A673 (cell line): Measurements from ENCODE around the gene TCF7. TPM values are rescaled to one million over a fixed set of nuclear protein-coding genes. Genes with fewer than 3 reads are reported as not detected.
"Not testable (repeated sequence)": the region's sequence is repeated elsewhere in the genome, so short reads cannot be mapped to it uniquely, and the experiment has no call there.

Experiments
- BruUV-seq: library from RNA; stranded (reverse); fragments of 400-500 nt; replicated peaks from 2 replicates; lab custom pipeline; 2021; lab: Mats Ljungman, UMichigan
- CTCF ChIA-PET: fragments of 300-600 bp; sonication (Branson Sonifier 250); formaldehyde crosslinking; loops from one replicate; lab custom pipeline; 2022; ENCODE audit warnings: antibody characterized with exemption; lab: Charles Lee
- POLR2A ChIA-PET: fragments of 300-600 bp; sonication (Branson Sonifier 250); formaldehyde crosslinking; loops from one replicate; lab custom pipeline; 2022; ENCODE audit warnings: antibody characterized with exemption; ENCODE audit not compliant: low non-redundant PET; lab: Charles Lee
- DNase-seq: peaks from one replicate; pipeline ENCODE4 v3.0.0-alpha.2; 2015; ENCODE audit warnings: low spot score
- H3K27ac ChIP-seq: fragments of 200-600 bp; sonication (generic); 2 replicates; pipeline ENCODE4 v1.5.1; 2016; ENCODE audit warnings: mixed run types, low read depth, mild to moderate bottlenecking, mixed read lengths, antibody characterized with exemption, low read length; ENCODE audit not compliant: poor library complexity, severe bottlenecking
- H3K27me3 ChIP-seq: fragments of 200-600 bp; sonication (generic); replicated peaks from 2 replicates; pipeline ENCODE4 v1.6.1; 2017; ENCODE audit warnings: mixed run types, low read depth, mild to moderate bottlenecking, mixed read lengths, antibody characterized with exemption, low read length; ENCODE audit not compliant: insufficient read depth, poor library complexity
- H3K36me3 ChIP-seq: fragments of 200-600 bp; sonication (generic); 2 replicates; pipeline ENCODE4 v1.6.1; 2016; ENCODE audit warnings: mixed run types, mild to moderate bottlenecking, mixed read lengths, antibody characterized with exemption, low read length; ENCODE audit not compliant: insufficient read depth, poor library complexity, severe bottlenecking
- H3K4me1 ChIP-seq: fragments of 200-600 bp; sonication (generic); 2 replicates; pipeline ENCODE4 v1.6.1; 2017; ENCODE audit warnings: mixed run types, mild to moderate bottlenecking, mixed read lengths, antibody characterized with exemption, low read length; ENCODE audit not compliant: insufficient read depth, poor library complexity, severe bottlenecking
- H3K4me3 ChIP-seq: fragments of 200-600 bp; sonication (generic); 2 replicates; pipeline ENCODE4 v1.5.1; 2016; ENCODE audit warnings: low read depth, mixed run types, mild to moderate bottlenecking, mixed read lengths, low read length; ENCODE audit not compliant: poor library complexity, severe bottlenecking
- H3K9me3 ChIP-seq: fragments of 200-600 bp; sonication (generic); 2 replicates; pipeline ENCODE4 v1.6.1; 2016; ENCODE audit warnings: mixed run types, low read depth, mild to moderate bottlenecking, mixed read lengths, antibody characterized with exemption, low read length; ENCODE audit not compliant: poor library complexity, severe bottlenecking
- EZH2 ChIP-seq: fragments of 200-600 bp; sonication (generic); IDR thresholded peaks from 2 replicates; pipeline ENCODE4 v1.6.1; 2017; ENCODE audit warnings: borderline replicate concordance, low read depth, mild to moderate bottlenecking, mixed read lengths, antibody characterized with exemption, low read length; ENCODE audit not compliant: poor library complexity, severe bottlenecking
- intact Hi-C: fragments of 100-400 bp; cut with micrococcal nuclease; formaldehyde crosslinking; loops from one replicate; pipeline ENCODE4 v1.10.0; 2022; ENCODE audit not compliant: unreplicated experiment
- total RNA-seq: library from RNA; stranded (reverse); gene quantifications from 2 replicates; pipeline ENCODE4 v1.2.3, GENCODE V29; 2021
- TF ChIP-seq, protein P1 (sequence below): fragments of 300-800, 200-600 bp; sonication (generic); conservative IDR thresholded peaks from 2 replicates; pipeline ENCODE4 v1.5.1; 2017; ENCODE audit warnings: low read depth, mild to moderate bottlenecking, antibody characterized with exemption, low read length, moderate library complexity, mixed read lengths

TCF7 gene
- total RNA-seq, 1 experiment from 2014 or later = 3.3 TPM

DNA sequence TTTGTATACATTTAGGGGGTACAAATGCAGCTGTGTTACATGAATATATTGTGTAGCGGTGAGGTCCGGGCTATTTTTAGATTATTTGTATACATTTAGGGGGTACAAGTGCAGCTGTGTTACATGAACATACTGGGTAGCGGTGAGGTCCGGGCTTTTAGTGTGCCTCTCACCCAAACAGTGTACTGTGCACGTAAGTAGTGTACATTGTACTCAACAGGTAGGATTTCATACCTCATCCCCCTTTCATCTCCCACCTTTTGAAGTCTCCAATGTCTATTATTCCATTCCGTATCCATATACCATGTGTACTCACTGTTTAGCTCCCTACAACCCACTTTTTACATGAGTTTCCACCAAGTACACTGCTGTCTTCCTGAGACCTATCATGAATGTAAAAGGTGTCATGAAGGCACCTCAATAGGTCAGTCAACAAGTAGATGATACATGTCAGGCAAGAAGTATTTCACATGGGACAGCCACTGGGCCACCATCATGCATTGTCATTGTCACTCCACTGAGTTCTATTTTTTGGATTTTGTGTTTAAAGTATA is 34.6 kb downstream of the TCF7 start:
- Histone ChIP-seq H3K36me3 (peaks cover 71% of the 10 kb centered on the region), H3K9me3 (no peaks in the 10 kb centered on the region), H3K4me3 (no peak overlapping the region), H3K4me1 (no peaks in the 10 kb centered on the region), H3K27ac (no peak overlapping the region), H3K27me3 (no peaks in the 10 kb centered on the region)
- BruUV-seq = no TSS peak
- intact Hi-C loops = no loop called here
- ChIA-PET POLR2A (no interaction called here), CTCF (no interaction called here)
- TF ChIP-seq EZH2 = no peak
- TF ChIP-seq, protein P1, sequence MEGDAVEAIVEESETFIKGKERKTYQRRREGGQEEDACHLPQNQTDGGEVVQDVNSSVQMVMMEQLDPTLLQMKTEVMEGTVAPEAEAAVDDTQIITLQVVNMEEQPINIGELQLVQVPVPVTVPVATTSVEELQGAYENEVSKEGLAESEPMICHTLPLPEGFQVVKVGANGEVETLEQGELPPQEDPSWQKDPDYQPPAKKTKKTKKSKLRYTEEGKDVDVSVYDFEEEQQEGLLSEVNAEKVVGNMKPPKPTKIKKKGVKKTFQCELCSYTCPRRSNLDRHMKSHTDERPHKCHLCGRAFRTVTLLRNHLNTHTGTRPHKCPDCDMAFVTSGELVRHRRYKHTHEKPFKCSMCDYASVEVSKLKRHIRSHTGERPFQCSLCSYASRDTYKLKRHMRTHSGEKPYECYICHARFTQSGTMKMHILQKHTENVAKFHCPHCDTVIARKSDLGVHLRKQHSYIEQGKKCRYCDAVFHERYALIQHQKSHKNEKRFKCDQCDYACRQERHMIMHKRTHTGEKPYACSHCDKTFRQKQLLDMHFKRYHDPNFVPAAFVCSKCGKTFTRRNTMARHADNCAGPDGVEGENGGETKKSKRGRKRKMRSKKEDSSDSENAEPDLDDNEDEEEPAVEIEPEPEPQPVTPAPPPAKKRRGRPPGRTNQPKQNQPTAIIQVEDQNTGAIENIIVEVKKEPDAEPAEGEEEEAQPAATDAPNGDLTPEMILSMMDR = no peak
- DNase-seq = no peak

DNA sequence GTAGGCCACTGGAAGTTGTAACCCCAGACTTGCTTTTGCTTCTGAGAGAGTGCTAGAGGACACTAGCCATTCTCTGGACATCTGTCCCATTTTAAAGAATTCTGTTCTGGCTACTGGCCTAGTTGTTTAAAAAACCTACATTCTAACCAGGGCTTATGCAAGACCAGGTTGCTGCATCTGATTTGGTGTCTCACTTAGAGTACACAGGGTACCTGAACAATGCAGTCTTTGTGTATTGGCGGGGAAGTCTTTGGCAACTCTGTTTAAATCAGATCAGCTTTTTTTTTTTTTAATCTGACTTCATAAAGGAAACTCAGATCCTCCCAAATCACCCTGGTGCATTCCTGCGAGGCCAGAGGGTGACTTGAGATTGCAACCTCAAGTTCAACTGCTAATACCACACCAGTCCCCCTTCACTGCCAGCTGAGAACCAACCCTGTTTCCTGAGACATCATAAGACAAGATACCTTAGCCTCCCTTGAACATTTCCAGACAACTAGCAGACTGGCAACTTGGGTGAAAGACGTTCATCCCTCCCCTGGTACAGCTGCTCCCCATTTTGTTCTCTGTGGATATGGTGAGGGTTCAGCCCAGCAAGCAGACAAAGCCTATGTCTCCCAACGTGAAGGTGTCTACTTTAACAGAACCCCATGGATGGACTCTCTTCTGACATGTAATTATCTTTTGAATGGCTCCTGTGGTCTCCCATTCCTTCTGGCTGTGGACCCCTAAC is 35.3 kb downstream of the TCF7 start:
- intact Hi-C loops = no loop called here
- TF ChIP-seq EZH2 = no peak
- TF ChIP-seq, protein P1 = no peak
- DNase-seq = no peak

DNA sequence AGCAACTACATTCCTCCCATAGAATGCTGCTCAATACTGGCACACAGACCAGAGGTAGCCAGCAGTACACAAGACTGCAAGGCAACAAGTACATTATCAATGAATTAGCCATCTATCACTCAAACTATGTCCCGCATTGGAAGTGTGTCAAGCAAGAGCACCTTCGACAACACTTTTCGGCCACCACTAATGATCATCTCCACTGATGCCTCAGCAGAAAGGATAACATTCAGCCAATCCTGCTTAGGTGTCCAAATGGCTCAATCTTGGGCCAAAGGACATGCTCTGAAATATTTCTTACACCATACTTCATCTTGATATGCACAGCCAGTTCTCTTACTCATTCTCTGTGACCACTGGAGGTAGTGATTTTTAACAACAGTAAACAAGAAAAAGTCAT is 37.2 kb downstream of the TCF7 start:
- intact Hi-C loops = no loop called here
- DNase-seq = no peak
- H3K9me3 ChIP-seq = no peaks in the 10 kb centered on the region
- no peaks in the 10 kb centered on the region for H3K4me1 ChIP-seq
- TF ChIP-seq EZH2 = no peak
- TF ChIP-seq, protein P1 = no peak
- H3K27ac ChIP-seq = no peak overlapping the region
- H3K36me3 ChIP-seq = peaks cover 73% of the 10 kb centered on the region
- H3K4me3 ChIP-seq = no peak overlapping the region
- CTCF ChIA-PET = interaction anchor here (0.7 kb wide), 1 partner anchor 81 kb away, joined by 3 read pairs; no protein-coding TSS in a partner anchor
- no peaks in the 10 kb centered on the region for H3K27me3 ChIP-seq
- POLR2A ChIA-PET = no interaction called here
- BruUV-seq = no TSS peak

More for the DNA sequence above, 35.3 kb downstream of the TCF7 start:
- no TSS peak for BruUV-seq
- Histone ChIP-seq H3K9me3 (no peaks in the 10 kb centered on the region), H3K27ac (no peak overlapping the region), H3K4me1 (no peaks in the 10 kb centered on the region), H3K36me3 (peaks cover 73% of the 10 kb centered on the region), H3K27me3 (no peaks in the 10 kb centered on the region), H3K4me3 (no peak overlapping the region)
- CTCF ChIA-PET = no interaction called here
- POLR2A ChIA-PET = no interaction called here

DNA sequence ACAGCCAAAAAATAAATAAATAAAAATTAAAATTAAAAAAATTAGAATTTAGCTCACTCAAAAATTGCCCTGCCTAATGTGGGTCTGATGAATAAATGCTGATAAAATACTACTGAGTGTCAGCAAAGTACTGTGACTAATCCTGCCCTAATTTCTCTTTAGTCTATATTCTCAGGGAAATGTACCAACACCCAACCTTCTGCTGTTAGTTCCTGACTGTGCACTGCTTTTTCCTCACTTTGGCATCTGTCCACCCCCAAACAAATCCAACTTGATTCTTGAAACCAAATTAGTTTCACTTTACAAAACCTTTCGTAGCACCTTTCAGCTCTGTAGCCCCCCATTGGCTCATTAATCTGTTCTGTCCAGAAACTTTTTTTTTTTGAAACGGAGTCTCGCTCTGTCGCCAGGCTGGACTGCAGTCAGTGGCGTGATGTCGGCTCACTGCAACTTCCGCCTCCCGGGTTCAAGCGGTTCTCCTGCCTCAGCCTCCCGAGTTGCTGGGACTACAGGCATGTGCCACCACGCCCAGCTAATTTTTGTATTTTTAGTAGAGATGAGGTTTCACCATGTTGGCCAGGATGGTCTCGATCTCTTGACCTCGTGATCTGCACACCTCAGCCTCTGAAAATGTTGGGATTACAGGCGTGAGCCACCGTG is 37.8 kb downstream of the TCF7 start:
- CTCF ChIA-PET = interaction anchor here (0.6 to 0.7 kb wide), 2 partner anchors 82 to 732 kb away, joined by 3 read pairs; no protein-coding TSS in a partner anchor
- H3K27me3 ChIP-seq, intact Hi-C loops, DNase-seq, H3K4me1 ChIP-seq, BruUV-seq, H3K27ac ChIP-seq, H3K4me3 ChIP-seq, POLR2A ChIA-PET, H3K9me3 ChIP-seq: not testable (repeated sequence)
- H3K36me3 ChIP-seq = peaks cover 74% of the 10 kb centered on the region
